AG08396 (cell line): Measurements from ENCODE around the gene UCP2.
A peak's percentile ranks its signal among the peaks of the same experiment; 100 is the strongest.

Source experiments
- DNase-seq: peaks from one replicate; pipeline ENCODE4 v3.0.0; 2012; ENCODE audit warnings: low spot score, mixed read lengths

Gene UCP2, protein sequence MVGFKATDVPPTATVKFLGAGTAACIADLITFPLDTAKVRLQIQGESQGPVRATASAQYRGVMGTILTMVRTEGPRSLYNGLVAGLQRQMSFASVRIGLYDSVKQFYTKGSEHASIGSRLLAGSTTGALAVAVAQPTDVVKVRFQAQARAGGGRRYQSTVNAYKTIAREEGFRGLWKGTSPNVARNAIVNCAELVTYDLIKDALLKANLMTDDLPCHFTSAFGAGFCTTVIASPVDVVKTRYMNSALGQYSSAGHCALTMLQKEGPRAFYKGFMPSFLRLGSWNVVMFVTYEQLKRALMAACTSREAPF

DNA sequence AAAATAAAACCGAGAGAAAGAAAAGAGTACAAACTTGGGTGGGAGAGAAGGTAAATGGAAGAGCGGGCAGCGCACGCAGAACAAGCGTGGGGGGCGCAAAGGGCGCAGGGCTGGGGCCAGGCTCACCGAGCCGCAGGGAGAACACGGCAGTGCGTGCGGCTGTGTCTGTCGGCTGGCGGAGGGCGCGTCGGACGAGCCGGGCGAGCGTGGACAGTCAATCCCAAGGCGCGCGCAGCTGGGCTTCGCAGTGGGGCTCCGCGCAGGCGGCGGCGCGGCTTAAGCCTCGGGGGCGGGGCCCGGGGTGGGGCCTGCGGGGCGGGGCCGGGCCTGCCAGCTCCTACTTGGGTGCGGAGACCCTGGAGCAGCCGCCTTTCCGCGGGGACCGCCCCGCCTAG, at the start of gene UCP2:
Gene UCP2, minus strand, starts transcription at position 249 of the 395 bp plus-strand sequence. CDS start 4,465 bp downstream, outside the sequence.
- DNase-seq: peak; percentile 92

DNA sequence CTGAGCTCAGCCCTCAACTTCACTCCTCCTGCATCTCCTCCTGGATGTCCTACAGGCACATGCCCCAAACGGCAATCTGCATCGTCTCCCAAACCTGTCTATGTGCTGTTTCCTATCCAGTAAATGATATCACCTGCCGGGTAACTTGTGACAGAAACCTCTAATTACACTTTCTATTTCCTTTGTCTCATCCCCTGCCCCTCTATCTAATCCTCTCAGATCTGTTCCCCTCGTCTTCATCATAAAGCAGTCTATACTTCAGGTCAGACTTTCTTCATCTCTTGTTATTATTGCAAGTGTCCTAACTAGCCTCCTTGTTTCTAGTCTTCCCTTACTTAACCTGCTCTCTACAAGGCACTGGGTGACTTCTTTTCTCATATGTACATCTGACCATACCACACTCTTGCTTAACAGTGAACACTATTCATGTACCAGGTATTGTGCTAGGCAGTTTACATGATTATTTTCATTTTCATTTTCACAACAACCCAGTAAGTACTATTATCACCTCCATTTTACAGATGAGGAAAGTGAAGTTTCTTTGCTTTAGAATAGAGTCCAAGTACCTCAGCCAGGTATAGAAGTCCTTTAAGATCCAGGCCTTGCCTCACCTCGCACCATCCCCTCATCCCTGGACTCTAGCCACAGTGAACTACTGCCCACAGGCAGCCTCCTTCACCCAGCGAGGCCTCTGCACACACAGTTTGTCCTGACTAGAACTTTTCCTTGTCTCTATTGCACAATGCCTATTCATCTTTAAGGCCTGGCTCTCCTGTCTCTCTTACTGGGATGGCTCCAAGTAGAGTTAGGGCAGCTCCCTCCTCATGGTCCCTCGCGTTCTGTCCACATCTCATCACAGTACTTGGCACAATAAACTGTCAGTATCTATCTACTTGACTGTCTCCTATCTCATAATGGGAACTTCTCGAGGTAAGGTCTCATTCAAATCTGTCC, 48.4 kb upstream of the UCP2 start:
- no peak for DNase-seq

DNA sequence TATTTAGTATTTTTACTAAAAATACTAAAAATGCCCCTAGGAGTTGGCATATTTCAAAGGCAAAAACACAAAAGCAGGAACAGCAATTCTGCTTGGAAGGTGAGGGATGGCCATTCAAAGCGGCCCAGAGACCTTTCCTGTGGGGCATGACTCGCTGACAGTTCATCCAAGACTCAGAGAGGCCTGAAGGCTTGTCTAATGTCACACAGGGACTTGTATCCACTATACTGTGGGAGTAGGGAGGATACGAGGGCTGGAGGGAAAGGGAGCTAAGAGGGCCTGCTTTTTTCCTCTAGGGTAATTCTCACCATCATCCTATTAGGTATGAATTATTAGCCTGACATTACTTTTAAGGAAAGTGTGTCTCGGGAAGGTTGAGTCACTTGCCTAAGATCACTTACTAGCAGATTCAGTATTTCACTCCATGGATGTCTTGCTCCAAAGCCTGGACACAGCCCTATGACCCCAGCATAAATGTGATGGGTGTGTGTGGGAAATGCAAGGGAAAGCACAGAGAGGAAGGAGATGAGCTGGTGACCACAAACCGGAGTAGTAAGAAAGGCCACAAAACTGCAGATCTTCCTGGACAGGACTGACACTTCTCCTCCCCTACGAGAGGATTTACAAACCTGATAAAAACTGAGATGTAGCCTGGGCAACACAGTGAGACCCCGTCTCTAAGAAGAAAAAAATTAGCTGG, 43.0 kb upstream of the UCP2 start:
- no peak for DNase-seq

DNA sequence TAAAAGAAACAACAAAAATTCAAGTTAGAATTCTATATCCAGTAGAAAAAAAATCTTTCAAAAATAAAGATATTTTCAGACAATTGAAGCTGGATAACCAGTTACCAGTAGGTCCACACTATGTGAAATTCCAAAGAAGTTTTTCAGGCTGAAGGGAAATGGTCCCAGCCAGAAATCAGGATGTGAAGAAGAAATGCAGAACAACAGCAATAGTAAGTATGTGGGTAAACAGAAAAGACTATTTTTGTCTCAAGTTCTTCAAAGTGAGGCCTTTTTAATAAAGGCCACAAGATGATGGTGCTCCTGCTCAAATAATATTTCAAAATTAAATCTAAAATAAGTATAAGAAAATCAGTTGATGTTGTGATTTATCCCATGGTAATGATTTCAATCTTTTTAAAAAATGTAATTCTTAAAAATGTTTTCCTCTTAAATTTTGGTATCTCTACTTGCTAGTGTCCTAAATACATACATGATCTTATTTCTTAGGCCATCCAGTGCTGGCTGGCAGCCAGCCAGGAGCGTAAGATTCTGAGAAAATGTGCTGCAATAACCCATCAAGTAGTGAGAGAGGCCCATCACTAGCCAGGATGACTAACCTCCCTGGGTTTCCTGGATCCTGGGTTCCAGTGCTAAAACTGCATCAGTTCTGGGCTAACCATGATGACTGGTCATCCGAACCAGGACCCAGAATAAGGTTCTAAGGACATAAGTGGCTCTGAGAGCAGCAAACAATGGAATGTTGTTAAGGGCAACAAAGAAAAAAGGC, 41.8 kb upstream of the UCP2 start:
- DNase-seq: peak; percentile 47

DNA sequence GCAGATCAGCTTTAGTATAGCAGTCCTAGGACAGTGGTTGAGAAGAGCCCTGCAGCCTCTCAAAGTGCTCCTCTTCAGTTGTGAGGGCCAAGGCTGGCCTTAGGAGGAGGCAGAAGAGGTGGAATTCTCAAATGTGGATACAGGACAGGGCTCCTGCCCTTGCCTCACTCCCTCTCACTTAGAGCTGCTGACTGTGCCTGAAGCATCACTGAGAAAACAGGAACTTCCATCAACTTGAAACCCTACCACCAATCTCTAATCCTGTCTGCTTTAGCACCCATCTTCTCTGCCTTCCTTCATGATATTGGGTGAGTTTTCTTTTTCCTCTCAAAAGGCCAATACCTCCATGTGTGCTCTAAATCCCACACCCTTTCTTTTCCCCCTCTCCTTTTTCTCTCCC, 40.6 kb upstream of the UCP2 start:
- DNase-seq: no peak

DNA sequence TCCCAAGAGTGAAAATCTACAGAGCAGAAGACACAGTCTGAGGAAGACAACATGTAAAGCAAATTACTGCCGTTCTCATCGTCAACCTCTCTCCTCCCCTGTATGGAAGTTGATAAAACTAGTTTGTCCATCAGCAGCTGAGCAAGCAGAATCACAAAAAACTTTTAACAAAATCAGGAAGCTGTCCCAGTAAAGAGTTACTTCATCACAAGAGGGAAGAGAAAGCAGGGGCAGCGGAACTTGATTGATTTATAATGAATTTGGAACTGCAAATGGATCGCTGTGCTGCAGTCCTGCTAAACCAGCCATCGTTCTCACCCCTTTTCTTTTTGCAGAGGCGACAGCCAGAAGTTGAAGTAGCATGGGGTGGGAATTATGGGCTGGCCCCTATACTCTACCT, 39.9 kb upstream of the UCP2 start:
- DNase-seq: no peak

DNA sequence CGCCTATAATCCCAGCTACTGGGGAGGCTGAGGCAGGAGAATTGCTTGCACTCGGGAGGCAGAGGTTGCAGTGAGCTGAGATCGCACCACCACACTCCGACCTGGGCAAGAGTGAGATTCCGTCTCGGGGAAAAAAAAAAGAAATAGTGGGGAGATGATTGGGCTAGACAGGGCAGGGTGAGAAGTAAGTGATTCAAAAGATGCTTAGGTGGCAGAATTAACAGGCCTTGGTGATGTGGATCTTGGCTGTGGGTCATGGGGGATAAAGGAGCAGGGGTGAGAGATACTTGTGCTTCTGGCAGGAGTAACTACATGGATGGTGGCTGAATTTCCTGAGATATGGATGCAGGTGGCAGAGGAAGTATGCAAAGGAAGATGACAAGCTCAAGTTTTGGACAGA, 39.4 kb upstream of the UCP2 start:
- no peak for DNase-seq

DNA sequence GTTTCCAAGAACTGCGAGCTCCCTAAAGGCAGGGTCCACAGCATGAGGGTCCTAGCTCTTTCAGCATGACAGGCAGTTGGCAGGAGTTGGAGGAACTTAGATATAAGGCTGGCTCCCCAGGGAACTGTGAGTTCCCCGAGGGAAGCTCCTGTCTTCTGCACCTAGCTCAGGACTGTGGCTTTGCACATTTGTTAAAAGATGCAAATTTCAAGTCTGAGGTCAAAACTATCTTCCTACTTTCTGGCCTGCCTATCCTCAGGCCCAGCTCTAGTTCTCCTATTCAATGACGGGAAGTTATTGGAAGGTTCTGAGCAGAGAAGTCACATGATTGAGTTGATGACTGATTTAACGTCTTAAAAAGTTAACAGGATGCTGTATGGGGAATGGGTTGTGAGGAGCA, 37.9 kb upstream of the UCP2 start:
- no peak for DNase-seq

DNA sequence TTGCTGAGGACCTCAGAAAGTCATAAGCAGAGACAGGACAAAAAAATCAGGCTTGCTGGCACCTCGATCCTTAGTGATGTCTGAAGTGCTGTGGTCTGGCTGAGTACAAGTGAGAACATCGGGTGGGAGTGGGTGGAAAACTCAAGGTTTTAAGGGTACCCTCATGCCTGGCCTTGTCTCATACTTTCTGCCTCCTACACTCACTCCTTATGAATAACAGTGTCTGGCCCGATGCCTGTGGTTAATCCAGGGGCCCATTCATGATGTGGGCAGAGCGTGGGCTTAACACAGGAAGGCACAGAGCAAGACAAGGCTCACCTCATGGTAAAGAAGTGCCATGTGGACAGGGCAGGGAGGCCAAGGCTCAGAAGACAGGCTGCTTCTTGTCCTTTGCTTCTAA, 37.2 kb upstream of the UCP2 start:
- no peak for DNase-seq

DNA sequence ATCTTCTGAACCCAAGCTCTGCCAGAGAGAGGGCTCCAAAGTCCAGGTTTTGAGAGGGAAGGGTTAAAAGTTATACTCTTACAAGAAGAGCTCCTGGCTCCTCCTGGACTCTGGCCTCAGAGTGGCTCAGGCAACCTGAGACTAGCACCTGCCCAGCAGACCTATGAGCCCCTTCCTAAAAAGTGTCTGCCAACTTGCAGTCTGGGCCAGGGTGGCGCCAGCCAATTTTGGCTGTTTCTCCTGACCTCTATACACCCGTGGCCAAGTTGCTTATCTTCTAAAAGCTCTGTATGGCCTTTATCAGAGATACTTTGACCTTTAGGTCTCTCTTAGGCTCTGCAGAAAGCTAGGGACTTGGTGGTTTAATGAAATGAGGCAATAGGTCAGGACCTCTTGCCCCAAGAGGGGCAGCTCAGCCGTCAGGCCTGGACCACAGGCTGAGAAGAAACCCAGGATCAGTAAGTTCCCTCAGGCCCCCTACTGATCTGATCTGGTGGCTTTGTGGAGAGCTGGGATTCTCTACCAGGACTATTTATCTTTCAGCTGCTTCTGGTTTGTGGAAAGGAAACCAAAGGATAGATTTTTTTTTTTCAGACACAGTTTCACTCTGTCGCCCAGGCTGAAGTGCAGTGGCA, 36.6 kb upstream of the UCP2 start:
- DNase-seq: no peak

DNA sequence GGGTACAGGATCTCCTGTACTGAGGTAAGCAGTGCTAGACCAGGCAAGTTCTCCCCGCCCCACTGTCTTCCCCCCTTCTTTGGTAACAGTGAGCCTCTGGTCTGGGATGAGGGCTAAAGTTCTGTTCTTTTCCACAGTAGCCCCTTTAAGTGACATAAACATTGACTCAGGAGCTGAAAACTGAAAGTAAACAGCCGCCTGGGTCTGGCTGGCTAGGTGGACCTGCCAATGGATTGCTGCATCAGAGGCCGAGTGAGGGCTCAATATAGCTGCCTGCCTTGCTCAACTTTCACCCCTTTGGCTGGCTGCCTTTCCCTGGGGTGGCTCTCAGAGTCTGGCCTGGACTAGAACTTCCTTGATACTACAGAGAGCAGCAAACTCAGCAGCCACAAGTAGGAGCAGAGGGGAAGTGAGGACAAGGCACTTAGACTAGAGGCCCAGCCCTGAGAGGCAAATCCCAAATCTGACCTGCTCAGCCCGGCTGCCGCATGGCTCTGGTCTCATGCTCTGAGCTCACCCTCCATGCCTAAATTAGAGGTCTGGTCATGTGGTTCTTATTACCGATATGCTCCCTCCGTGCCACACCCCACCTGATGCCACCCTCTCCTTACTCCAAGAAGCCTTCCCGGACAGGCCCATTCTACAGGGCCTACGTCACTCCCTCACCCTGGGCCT, 35.8 kb upstream of the UCP2 start:
- peak; percentile 86 for DNase-seq

DNA sequence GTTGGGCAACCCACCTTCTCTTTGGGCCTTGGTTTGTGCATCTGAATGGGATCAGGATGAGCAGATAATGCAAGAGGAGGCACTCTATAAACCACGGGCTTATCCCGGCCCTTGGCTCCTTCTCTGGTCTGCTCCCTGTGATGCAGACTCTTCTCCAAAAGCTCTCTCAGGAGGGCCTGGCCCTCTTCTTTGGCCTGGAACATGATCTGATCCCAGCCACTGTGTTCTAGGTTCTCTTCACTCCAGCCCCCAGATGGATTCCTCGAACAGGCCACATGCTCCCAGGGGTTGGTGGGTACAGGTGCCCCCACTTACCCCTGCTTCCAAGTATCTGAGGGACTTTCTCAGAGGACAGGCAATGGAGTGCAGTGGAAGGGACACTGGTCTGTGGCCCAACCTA, 35.0 kb upstream of the UCP2 start:
- no peak for DNase-seq

DNA sequence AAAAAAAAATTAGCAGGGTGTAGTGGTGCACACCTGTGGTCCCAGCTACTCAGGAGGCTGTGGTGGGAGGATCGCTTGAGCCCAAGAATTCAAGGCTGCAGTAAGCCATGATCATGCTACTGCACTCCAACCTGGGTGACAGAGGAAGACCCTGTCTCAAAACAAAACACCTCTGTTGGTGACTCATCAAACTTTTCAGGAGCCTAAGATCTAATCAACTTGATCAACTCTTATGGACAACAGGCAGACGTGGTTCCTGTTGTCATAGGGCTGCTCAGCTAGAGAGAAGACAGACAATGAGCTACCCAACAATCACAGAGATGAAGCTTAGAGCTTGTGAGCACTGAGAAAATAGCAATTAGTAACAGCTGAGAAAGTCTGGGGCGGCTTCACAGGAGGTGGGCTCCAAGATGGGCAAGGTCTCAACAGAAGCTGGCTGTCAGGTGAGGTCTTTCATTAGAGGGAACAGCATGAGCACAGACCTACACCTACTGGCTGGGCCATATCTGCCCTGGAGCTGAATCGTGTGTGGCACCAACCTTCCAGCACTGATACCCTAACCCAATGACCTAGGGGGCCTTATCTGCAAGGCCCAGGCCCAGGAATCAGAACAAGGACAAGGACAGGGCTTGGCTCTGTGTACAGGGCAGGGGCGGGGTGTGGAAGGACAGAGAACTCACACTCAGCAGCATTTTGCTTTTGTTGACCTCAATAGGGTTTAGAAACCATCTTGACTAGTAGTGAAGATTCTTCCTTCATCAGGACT, 33.5 kb upstream of the UCP2 start:
- DNase-seq: no peak

DNA sequence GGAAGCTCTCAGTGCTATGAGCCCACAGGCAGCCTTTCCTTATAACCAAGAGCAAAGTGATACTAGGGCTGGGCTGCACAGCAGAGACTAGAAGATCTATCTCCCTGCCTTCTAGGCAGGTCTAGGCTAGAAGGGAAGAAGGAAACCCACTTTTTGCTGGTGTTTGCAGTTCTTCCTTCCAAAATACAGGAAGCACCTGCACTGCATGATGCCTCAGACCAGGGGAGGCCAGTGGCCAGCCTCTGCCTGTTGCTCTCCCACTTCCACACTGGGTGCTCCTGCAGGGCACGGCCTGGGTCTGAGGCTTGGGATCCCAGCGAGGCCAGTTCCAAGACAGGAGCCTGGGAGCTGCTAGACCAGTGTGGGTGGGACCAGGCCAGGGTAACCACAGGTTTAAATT, 32.2 kb upstream of the UCP2 start:
- no peak for DNase-seq

DNA sequence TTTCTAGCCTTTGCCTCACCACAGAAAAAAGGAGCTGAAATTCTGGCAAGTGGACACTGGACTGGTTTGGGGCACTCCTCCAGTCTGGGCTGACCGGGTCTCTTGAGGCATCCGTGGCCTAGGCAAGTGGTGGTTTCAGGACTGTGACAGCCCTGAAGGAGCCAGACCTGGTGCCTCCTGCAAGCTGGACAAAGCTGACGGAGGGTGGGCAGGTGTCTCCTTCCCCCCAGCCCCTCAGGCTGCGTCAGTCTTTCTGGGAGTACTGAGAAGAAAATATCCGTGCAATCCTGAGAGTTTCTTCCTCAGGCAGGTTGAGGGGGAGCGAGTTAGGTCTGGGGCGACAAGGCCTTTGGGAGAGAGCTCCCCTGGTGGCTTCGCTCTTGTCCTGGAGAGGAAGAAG, 30.5 kb upstream of the UCP2 start:
- DNase-seq: no peak

DNA sequence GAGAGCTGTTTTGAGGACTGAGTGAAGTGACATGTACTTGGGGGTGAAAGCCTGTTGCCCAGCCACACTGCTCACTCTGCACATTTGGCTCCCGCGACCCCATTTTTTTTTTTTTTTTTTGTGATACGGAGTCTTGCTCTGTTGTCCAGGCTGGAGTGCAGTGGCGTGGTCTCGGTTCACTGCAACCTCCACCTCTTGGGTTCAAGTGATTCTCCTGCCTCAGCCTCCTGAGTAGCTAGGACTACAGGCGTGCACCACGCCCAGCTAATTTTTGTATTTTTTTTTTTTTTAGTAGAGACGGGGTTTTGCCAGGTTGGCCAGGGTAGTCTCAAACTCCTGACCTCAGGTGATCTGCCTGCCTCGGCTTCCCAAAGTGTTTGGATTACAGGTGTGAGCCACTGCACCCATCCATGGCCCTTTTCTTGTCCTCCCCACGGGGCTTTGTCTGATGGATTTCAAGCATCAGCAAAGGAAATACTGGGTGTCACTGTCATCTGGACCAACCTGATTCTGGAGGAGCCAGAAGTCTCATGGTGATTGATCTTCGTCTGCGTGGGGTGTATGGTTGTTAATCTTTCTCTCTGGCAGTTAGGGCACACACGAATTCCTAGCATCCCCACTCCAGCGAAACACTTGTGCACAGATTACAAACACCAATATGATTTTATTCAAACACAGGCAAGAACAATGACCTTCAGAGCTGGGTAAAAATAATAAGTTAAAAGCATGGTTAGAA, 29.6 kb upstream of the UCP2 start:
- DNase-seq: no peak

DNA sequence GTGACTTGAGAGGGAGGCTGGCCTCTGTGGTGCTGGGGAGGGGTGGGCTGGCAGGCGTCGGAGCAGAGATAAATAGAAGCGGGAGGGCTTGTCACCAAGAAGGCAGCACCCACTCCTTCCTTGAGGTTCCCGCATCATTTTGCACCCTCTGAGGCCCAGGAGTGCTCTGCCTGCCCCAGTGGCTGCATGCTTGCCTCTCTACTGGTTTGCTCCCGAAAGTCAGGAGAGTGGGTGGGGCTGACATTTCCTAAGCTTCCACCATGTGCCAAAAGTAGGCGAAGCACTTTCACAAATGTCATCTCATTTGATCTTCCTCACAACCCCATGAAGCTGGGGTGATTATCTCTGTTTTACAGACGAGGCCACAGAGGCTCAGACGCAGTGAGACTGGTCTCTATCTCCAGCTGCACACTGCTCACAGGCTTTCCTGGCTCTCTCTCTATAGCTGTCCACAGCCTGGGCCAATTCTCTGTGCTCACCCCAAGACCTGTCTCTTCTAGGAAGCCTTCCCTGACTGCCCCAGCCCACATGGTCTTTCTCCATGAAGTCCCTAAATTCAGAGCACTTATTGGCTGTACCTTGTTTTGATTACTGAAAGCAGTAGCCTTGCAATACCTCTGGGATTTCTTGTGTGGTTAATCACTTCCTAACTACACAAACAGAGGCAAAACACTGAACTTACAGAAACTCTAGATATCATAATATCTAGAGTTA, 28.9 kb upstream of the UCP2 start:
- DNase-seq: no peak
